Sciatic nerve (tissue), 2 donors: ENCODE measurements around the gene GPR42. TPM values are rescaled to one million over a fixed set of nuclear protein-coding genes. Genes with fewer than 3 reads are reported as not detected.
A peak's percentile ranks its signal among the peaks of the same experiment; 100 is the strongest.
"Not testable (repeated sequence)": the region's sequence is repeated elsewhere in the genome, so short reads cannot be mapped to it uniquely, and the experiment has no call there.

Experiments used
- ATAC-seq: fragments of 200-7000 bp; cut with Tn5 transposase; one replicate; pipeline ENCODE4 v1.9.1; 2020; ENCODE audit warnings: mild to moderate bottlenecking, moderate library complexity
- DNase-seq: peaks from one replicate; pipeline ENCODE4 v3.0.0-alpha.2; 2020; ENCODE audit warnings: low spot score
- intact Hi-C: fragments of 100-400 bp; cut with DNase I; formaldehyde crosslinking; loops from one replicate; pipeline ENCODE4 v1.14.2; 2022
- total RNA-seq: library from RNA; stranded (reverse); fragmentation: NEBNext Ultra II Directional; extraction: Animal tissue kit (Norgen Biotek cat#: 25700); gene quantifications from one replicate; pipeline ENCODE4 v1.2.1, GENCODE V29; 2021
- donor health status: DM: no; HTN: no; CAD: no.
- donor health status: DM: no; HTN: no; CAD: no.

GPR42 gene
- total RNA-seq, 1 donor from 2014 or later, result 0.58 TPM

DNA sequence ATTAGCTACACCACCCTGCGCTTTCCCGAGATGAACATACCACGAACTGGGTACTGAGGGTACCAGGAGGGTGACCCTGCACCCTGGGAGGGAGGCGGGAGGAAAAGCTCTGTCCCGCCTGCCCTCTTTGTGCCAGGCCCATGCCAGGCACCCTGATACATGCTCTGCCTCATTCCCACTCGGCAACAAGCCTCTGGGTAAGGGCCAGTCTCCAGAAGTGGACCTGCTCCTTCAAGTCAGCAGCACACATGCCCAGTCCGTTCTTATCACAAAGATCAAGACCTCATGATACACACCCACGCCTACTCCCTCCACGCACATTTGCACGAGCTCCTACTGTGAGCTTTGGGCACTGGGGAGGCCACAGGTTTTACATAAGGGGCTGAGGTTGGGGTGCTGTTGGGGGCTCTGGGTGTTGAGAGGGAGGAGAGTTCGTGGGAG is 25.2 kb upstream of the GPR42 start:
- intact Hi-C loops, result no loop called here
- peak; percentile 34 for DNase-seq
- no peak for ATAC-seq

DNA sequence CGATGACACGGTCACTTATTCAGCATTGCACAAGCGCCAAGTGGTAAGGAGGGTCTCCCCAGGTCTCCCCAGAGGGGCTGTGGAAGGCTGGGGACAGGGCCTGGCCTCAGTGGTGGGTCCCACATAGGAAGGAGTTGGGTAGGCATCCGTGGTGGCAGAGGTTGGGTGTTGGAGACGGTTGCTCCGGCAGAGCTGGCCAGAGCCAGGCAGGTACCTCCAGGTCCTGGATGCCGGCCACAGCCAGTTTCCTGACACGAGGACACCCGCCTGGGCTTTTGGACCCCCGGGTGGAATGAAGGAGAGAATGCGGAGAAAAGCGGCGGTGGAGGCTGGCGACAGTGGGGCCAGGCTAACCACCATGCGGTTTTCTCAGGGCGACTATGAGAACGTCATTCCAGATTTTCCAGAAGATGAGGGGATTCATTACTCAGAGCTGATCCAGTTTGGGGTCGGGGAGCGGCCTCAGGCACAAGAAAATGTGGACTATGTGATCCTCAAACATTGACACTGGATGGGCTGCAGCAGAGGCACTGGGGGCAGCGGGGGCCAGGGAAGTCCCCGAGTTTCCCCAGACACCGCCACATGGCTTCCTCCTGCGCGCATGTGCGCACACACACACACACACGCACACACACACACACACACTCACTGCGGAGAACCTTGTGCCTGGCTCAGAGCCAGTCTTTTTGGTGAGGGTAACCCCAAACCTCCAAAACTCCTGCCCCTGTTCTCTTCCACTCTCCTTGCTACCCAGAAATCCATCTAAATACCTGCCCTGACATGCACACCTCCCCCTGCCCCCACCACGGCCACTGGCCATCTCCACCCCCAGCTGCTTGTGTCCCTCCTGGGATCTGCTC is 24.4 kb upstream of the GPR42 start:
- intact Hi-C loops, result no loop called here
- ATAC-seq, result peak; percentile 8
- peak; percentile 67 for DNase-seq

DNA sequence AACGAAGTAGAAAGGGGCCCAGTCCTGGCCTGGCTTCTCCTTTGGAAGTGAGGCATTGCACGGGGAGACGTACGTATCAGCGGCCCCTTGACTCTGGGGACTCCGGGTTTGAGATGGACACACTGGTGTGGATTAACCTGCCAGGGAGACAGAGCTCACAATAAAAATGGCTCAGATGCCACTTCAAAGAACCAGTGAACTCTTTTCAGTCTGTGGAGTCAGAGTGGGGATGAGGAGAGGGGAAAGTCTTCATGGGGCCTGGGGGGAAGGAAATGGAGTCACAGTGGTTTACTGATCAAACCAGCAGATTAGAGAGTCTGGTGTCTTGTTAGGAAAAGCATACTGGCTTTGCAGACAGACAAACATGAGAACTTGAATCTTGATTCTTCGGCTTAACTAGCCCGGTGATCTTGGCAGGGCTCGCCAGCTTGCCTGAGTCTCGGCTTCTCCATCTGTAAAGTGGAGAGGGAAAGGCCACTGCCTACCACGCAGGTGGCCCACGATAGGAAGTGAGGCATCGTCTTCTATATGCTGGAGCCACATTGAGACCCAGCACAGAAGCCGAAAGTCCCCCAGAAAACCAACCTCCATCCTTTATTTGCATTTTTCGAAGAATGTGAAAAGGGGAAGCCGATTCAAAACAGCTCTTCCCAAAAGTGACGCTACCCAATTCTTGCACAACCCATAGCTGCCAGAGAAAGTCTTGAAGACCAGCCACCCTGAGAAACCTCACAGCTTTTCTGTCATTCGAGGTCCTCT is 23.5 kb upstream of the GPR42 start, which contains the start of gene FFAR1:
Gene FFAR1 (plus strand): TSS at position 732 of the 759 bp plus-strand sequence. CDS start 3,650 bp downstream, outside the sequence.
- intact Hi-C loops, result no loop called here
- peak; percentile 49 for DNase-seq
- peak; percentile 34 for ATAC-seq

DNA sequence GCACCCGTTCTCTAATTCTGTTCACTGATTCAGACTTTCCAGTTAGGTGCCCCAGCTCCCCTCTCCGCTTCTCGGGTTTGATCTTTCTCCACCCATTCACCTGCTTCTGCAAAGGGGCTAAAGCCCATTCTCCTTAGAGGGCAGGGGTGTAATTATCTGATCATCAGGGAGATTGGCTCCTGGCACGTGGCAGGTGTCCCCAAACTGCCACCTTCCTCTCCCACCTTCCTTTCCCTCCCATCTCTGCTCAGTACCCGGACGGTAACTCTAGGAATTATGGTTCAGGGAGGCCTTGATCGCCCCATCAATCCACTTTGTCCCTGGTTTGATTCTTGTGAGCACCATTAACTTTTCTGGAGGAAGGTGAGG is 23.0 kb upstream of the GPR42 start:
- intact Hi-C loops, result no loop called here
- DNase-seq (no peak), ATAC-seq (no peak)

DNA sequence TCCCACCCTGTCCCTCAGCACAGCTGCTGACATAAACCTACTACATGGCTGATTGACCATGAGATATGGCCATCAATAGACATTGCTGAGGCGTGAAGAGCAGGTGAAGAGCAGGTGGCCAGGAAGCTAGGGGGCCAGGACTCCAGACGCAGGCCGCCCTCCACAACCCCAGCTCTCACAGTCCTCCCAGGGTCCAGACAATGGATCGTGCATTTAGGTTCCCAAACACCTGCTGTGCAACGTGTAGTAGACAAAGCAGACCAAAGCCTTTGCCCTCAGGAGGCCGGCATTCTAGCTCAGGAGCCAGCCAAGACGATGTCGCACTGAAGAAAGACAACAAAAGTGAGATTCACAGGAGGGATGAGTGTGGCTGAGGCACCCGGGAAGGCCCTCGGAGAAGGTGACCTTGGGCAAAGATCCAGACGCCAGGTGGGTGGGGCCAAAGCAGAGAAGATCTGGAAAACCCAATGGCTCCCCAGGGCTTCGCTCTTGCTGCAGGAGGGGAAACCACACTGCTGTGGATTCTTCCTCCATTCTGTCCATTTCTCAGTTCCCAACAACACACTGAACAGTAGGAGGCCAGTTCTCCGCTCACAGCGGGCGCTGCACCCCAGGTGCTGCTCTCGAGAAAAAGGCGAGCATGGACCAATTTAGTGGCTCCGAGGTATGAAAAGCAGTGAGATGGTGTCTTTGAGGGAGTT is 21.8 kb upstream of the GPR42 start:
- peak; percentile 38 for DNase-seq
- intact Hi-C loops, result no loop called here

DNA sequence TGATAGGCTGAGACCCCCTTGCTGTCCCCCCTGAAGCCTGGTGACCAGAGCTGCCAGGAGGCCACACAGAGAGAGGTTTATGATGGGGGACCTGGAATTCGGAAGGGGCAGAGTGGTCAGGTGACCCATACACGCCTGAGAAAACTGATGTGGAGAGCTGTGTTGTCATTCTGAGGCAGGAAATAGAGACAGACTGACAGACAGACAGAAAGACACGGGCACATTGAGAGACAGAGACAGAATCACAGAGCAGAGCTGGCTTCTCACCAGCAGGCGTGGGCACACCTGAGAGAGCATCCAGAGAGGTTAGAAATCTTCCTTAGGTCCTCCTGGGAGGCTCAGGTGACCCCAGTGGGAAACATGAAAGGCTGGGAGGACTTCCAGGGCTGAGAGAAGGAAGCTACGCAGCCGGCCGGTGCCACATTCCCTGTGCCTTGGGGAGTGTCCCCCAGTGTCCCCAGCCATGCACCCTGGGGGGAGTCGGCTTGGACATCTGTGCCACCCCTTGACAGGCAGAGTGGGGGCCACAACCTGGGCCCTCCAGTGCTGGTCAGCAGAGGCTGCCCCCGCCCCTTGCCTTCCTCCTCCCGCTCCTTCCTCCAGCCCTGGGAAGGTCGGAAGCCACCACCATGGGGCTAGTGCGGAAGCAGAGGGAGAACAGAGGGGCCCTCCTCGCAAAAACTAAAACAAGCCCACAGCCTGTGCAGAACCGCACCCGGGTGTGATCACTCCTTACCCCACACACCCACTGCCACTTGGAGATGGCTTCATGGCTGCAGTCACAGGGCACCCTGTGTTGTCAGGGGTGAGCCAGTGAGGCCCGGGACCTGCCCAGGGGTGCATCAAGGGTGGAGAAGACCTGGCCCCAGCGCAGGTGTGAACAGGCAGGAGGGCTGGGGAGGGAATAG is 21.0 kb upstream of the GPR42 start:
- intact Hi-C loops, result loop anchor here (5.0 kb wide), 1 partner anchor 147 kb away; no protein-coding TSS in a partner anchor
- ATAC-seq (no peak), DNase-seq (peak; percentile 47)

More for the DNA sequence above, 21.8 kb upstream of the GPR42 start:
- no peak for ATAC-seq

DNA sequence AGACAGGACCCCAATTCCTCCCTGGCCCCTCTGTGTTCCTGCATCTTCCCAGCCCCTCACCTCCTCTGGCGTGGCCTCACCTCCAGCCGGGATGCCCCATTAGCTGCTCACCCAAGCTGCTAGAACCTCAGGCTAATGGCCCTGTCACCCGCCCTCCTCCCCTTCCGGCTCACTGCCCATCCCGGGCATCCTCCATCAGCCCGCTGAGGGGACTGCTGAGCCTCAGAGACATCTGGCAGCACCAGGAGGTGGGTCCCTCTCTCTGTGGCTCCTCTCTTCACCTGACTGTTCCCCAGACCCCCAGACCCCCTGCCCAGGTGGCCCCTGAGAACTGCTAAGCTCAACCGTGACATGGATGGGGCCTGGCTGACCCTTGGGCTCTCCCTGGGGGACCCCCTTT is 20.3 kb upstream of the GPR42 start:
- intact Hi-C loops, result loop anchor here (5.0 kb wide), 1 partner anchor 147 kb away; no protein-coding TSS in a partner anchor
- ATAC-seq, result no peak
- peak; percentile 42 for DNase-seq

DNA sequence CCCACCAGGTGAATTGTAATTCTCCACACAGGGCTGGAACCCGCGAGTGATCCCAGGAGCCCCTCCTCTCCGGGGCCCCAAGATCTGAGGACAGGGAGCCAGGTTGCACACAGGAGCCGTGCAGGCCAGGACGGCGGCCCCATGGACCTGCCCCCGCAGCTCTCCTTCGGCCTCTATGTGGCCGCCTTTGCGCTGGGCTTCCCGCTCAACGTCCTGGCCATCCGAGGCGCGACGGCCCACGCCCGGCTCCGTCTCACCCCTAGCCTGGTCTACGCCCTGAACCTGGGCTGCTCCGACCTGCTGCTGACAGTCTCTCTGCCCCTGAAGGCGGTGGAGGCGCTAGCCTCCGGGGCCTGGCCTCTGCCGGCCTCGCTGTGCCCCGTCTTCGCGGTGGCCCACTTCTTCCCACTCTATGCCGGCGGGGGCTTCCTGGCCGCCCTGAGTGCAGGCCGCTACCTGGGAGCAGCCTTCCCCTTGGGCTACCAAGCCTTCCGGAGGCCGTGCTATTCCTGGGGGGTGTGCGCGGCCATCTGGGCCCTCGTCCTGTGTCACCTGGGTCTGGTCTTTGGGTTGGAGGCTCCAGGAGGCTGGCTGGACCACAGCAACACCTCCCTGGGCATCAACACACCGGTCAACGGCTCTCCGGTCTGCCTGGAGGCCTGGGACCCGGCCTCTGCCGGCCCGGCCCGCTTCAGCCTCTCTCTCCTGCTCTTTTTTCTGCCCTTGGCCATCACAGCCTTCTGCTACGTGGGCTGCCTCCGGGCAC is 19.3 kb upstream of the GPR42 start:
- intact Hi-C loops, result loop anchor here (5.0 kb wide), 1 partner anchor 146 kb away; no protein-coding TSS in a partner anchor
- DNase-seq, result peak; percentile 45

DNA sequence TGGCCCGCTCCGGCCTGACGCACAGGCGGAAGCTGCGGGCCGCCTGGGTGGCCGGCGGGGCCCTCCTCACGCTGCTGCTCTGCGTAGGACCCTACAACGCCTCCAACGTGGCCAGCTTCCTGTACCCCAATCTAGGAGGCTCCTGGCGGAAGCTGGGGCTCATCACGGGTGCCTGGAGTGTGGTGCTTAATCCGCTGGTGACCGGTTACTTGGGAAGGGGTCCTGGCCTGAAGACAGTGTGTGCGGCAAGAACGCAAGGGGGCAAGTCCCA is 18.8 kb upstream of the GPR42 start:
- DNase-seq (no peak), ATAC-seq (no peak)
- intact Hi-C loops, result loop anchor here (5.0 kb wide), 1 partner anchor 145 kb away; no protein-coding TSS in a partner anchor

More for the DNA sequence above, 19.3 kb upstream of the GPR42 start:
- no peak for ATAC-seq

DNA sequence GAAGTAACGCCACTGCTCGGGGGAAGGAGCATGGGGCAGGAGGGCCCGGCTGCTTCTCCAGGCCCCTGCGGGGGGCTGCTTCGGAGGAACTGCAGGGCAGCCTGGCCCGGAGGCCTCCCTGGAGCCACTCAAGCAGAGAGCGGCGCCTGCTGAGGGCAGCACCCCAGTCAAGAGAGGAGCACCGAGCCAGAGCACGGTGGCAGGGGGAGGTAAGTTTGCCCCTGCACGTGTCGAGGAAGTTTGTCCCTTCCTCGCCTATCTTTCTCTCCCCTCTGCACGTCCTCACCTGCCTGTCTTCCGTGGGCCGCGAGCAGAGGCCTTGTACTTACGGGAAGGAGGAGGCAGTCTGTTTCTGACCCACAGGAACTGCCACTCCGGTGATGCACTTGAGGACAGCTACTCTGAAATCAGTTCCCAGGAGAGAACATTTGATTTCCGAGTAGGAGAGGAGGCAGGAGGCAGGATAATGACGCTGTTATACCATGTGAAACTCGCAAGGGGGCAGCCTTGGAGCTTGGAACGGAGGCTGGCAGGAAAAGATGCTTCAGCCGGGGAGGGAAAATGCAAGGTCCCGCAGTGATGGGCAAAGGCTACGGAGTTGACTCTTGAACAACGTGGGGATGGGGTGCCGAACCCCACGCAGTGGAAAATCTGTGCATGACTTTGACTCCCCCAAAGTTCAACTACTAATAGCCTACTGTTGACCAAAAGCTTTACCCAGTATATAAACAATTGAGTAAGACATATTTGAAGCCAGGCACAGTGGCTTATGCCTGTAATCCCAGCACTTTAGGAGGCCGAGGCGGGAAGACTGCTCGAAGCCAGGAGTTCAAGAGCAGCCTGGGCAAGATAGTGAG is 18.2 kb upstream of the GPR42 start:
- peak; percentile 77 for DNase-seq
- peak; percentile 82 for ATAC-seq
- intact Hi-C loops, result loop anchor here (5.0 kb wide), 1 partner anchor 145 kb away; no protein-coding TSS in a partner anchor

DNA sequence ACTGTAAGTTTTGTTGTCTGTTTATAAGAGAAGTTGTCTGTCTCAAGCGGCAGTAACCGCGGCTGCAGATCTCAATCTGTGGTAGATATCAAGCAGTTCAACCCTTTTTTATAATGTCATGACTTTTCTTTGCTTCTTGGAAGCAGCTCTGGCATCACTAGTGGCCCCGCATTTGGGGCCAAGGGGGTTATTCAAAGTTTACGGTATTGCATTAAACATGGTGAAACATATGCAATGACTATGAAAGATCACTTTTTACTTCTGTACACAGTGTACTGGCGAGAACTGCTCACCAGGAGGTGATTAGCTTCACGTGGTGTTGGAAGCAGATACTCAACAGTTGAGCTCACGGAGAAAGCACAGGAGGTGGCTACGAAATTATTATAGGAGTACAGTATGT is 17.2 kb upstream of the GPR42 start:
- intact Hi-C loops, result loop anchor here (5.0 kb wide), 1 partner anchor 144 kb away; no protein-coding TSS in a partner anchor
- DNase-seq (peak; percentile 13), ATAC-seq (no peak)

DNA sequence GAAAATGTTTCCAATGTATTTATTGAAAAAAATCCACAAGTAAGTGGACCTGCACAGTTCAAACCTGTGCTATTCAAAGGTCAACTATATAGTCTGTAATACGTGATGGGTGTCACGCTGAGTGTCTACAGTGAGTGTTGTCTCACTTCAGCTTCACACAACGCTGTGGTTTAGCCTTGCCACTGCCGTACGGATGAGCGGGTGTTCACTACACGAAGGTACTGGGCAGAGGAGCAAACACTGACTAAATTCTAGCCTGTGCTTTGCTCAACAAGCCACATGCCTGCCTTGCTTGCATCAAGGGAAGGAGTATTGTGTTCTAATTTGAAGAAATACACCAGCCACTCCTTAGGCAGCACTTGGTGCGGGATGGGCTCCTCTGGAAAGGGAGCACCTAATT is 16.0 kb upstream of the GPR42 start:
- ATAC-seq (no peak), DNase-seq (peak; percentile 13)
- intact Hi-C loops, result loop anchor here (5.0 kb wide), 1 partner anchor 142 kb away; no protein-coding TSS in a partner anchor

DNA sequence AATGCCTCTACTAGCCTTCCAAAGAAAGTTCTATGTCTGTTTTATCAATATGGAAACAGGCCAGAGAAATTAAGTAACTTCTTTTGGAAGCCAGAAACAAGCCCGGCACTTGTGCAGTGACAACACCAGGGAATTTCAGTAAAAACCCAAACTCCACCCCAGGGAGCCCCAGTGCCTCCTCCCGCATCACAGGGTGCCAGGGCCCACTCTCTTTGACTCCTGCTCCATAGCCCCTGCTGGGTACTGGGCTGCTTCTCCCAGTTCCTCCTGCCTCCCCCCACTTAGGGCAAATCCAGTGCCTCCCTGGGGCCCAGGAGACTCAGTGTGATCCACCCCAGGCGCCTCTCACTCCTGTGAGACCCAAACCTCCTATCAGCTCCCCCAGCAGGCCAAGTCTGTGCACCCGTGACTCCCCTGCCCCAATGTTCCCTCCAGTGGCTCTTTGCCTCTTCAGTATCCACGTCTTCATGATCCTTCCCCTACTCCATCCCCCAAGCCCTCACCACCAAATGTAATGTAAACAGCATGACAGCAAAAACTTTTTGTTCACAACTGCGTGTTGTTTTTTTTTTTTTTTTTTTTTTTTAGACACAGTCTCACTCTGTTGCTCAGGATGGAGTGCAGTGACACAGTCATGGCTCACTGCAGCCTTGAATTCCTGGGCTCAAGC is 14.9 kb upstream of the GPR42 start:
- ATAC-seq, result no peak
- peak; percentile 42 for DNase-seq
- intact Hi-C loops, result no loop called here

DNA sequence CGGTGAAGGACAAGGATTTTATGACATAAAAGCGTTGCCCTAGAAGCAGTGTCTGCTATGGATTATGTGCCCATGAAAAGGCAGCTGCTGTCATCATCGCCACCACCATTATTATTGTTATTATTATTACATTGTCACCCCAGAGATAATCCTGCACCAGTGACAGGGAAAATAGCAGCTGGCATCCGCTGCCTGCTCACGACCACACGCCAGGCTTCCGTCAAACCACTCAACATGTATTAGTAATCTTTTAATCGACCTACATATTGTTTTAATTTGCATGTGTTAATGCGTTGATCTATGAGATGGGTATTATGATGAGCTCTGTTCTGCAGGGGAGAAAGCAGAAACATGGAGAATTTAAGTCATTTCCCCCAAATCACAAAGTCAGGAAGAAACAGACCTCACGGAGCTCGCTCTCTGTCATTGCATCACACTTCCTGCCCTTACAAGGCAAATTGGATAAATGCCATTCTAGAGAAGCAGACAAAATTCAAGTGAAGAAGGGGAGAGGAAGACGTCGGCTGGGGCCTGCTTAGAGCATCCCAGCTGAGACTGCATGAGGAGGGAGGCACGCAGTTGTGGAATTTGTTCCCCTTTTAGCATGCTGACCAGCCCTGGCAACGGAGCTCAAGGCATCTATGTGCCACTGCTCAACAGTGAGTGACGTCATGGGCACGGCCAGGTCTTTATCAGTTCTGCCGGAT is 12.8 kb upstream of the GPR42 start, which contains the start of gene FFAR3:
Gene FFAR3 (plus strand): TSS at position 594 of the 707 bp plus-strand sequence. CDS start 431 bp downstream, outside the sequence.
- intact Hi-C loops, result no loop called here
- DNase-seq (peak; percentile 64), ATAC-seq (peak; percentile 77)

DNA sequence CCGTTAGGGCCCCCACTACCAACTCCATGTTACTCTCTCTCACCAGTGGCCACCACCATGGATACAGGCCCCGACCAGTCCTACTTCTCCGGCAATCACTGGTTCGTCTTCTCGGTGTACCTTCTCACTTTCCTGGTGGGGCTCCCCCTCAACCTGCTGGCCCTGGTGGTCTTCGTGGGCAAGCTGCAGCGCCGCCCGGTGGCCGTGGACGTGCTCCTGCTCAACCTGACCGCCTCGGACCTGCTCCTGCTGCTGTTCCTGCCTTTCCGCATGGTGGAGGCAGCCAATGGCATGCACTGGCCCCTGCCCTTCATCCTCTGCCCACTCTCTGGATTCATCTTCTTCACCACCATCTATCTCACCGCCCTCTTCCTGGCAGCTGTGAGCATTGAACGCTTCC is 12.0 kb upstream of the GPR42 start:
- DNase-seq, result peak; percentile 5
- ATAC-seq, intact Hi-C loops: not testable (repeated sequence)
